GM13976 (cell line): ENCODE measurements around the gene MED14.

ENCODE experiments used
- DNase-seq: peaks from one replicate; pipeline ENCODE4 v3.0.0; 2012; ENCODE audit warnings: low spot score
- CTCF ChIP-seq: IDR thresholded peaks from 2 replicates; pipeline ENCODE4 v1.5.1; 2012; ENCODE audit warnings: borderline replicate concordance, mild to moderate bottlenecking; ENCODE audit not compliant: insufficient read depth; ENCODE audit errors: extremely low read depth, missing control alignments, control extremely low read depth
- in situ Hi-C: fragments of 300-500 bp; cut with MboI; formaldehyde crosslinking; loops from one replicate; pipeline ENCODE4 v1.12.0; 2022; ENCODE audit warnings: low sequenced_read_pairs, mixed read lengths, inconsistent platforms; ENCODE audit not compliant: unreplicated experiment

The MED14 gene

GRCh38 chrX:40612511-40612910 lies 122.8 kb downstream of the MED14 start:
- no peak for DNase-seq
- in situ Hi-C loops: no loop called here
- no peak for TF ChIP-seq CTCF

- no peak for TF ChIP-seq CTCF
- in situ Hi-C loops: no loop called here
Observed at GRCh38 chrX:40607381-40607780, 128.0 kb downstream of the MED14 start.

GRCh38 chrX:40603446-40603845 lies 131.9 kb downstream of the MED14 start:
- DNase-seq: no peak
- no peak for TF ChIP-seq CTCF
- in situ Hi-C loops: no loop called here

More at GRCh38 chrX:40607381-40607780, 128.0 kb downstream of the MED14 start:
- DNase-seq: no peak
